ENCODE measurements around the gene DBP. TPM values are rescaled to one million over a fixed set of nuclear protein-coding genes. Genes with fewer than 3 reads are reported as not detected.

The DBP gene
- total RNA-seq, 1 experiment from 2014 or later: 12.6 TPM

- H3K4me1 ChIP-seq (ENCODE audit: insufficient read depth, low read length): peaks cover 3% of the 10 kb centered on the region; the same call in 1 of the 2 replicates
Measured at GRCh38 chr19:48616041-48616436, 21.1 kb downstream of the DBP start.

More at GRCh38 chr19:48616041-48616436, 21.1 kb downstream of the DBP start:
- Histone ChIP-seq H3K79me2 (ENCODE audit: insufficient read depth, low read length) (peaks cover 18% of the 10 kb centered on the region), H3K27ac (ENCODE audit: insufficient read length, low read depth, low read length) (no peak overlapping the region), H3K9me3 (ENCODE audit: control insufficient read depth, low read depth, low read length) (no peaks in the 10 kb centered on the region), H4K5ac (ENCODE audit: insufficient read length, low read depth, low read length) (no peak overlapping the region), H2AK5ac (ENCODE audit: insufficient read length, low read length) (no peak overlapping the region), H2BK20ac (ENCODE audit: low read depth, low read length, poor library complexity, severe bottlenecking) (no peak overlapping the region), H3K4ac (ENCODE audit: low read depth, low read length) (no peak overlapping the region), H2BK5ac (ENCODE audit: insufficient read length, low read length) (no peak overlapping the region), H3K79me1 (ENCODE audit: insufficient read depth, low read depth, low read length, poor library complexity, severe bottlenecking) (peaks cover 4% of the 10 kb centered on the region), H3K27me3 (ENCODE audit: insufficient read depth, low read length) (no peaks in the 10 kb centered on the region), H2BK12ac (ENCODE audit: insufficient read length, low read depth, low read length) (no peak overlapping the region), H3K23me2 (ENCODE audit: insufficient read length, low read depth, low read length, poor library complexity, severe bottlenecking) (peaks cover 10% of the 10 kb centered on the region), H3K14ac (ENCODE audit: insufficient read depth, low read length) (no peak overlapping the region), H3K4me2 (ENCODE audit: insufficient read depth, insufficient read length, low read length) (no peak overlapping the region), H3K18ac (ENCODE audit: insufficient read length, low read depth, low read length) (no peak overlapping the region), H2BK15ac (ENCODE audit: low read depth, low read length) (no peak overlapping the region), H3T11ph (ENCODE audit: low read length) (no peak overlapping the region), H3K9ac (ENCODE audit: extremely low read depth, insufficient read length, low read length) (no peak overlapping the region), H2AFZ (ENCODE audit: low read length) (no peak overlapping the region), H4K20me1 (ENCODE audit: control insufficient read depth, insufficient read depth, insufficient read length) (no peaks in the 10 kb centered on the region), H4K8ac (replicated peaks; ENCODE audit: insufficient read length, low read depth, low read length) (no peak overlapping the region), H2BK120ac (ENCODE audit: low read depth, low read length, poor library complexity, severe bottlenecking) (no peak overlapping the region), H3K56ac (ENCODE audit: insufficient read length, low read depth, low read length) (no peak overlapping the region), H3K23ac (ENCODE audit: insufficient read length, low read depth, low read length) (no peak overlapping the region), H4K91ac (ENCODE audit: insufficient read length, low read depth, low read length) (no peak overlapping the region)
- Mint-ChIP-seq H3K36me3 (ENCODE audit: insufficient read depth in 1 of 3, low read depth in 3 of 3) (peaks cover 36 to 56% (median 53%) of the 10 kb centered on the region in 3 experiments), H3K4me3 (peak overlapping the region; percentile 97 to 99), H3K27me3 (ENCODE audit: low read depth) (no peaks in the 10 kb centered on the region; the same call in 1 of the 2 replicates), H3K4me1 (peaks cover 40 to 54% of the 10 kb centered on the region in 2 experiments), H3K27ac (peak overlapping the region in 2 of 3 experiments; percentile 89 to 96; a peak in 3 of 7 replicates), H3K9me3 (no peaks in the 10 kb centered on the region; a peak in 1 of 5 replicates)
- no peak for TF ChIP-seq CTCF (conservative IDR thresholded peaks at IDR 0.05)
- DNase-seq: no peak
- WGBS (ENCODE audit: extremely low coverage, insufficient read length, low lambda C conversion rate): no CpG with 5 or more reads among the region's 16 CpGs
